Natural killer cell (primary cell): ENCODE results near the gene MTAP. TPM values are rescaled to one million over a fixed set of nuclear protein-coding genes. Genes with fewer than 3 reads are reported as not detected.

Experiments
- ATAC-seq, 3 donors: fragments of 150-1000 bp in 2 of 3; fragments of 200-7000 bp in 1 of 3; cut with Tn5 transposase; 1 replicate in 1 of 3; 2 replicates in 2 of 3; pipeline ENCODE4 v1.10.0; 2021; ENCODE audit warnings: mild to moderate bottlenecking in 2 of 3, moderate library complexity in 2 of 3
- DNase-seq, 2 donors: peaks; one replicate each; pipeline versions ENCODE4 v3.0.0 to v3.0.0-alpha.2; 2013 to 2021; ENCODE audit warnings: mixed read lengths in 1 of 2
- H3K27ac ChIP-seq: one replicate; pipeline ENCODE4 v1.5.1; 2013; ENCODE audit warnings: mild to moderate bottlenecking, low read length
- H3K27me3 ChIP-seq: one replicate; pipeline ENCODE4 v1.6.1; 2013; ENCODE audit warnings: low read length; ENCODE audit not compliant: control insufficient read depth, insufficient read depth
- H3K36me3 ChIP-seq: one replicate; pipeline ENCODE4 v1.6.1; 2013; ENCODE audit warnings: low read length; ENCODE audit not compliant: control insufficient read depth, insufficient read depth
- H3K4me1 ChIP-seq: one replicate; pipeline ENCODE4 v1.6.1; 2013; ENCODE audit warnings: low read length; ENCODE audit not compliant: control insufficient read depth, insufficient read depth
- H3K4me3 ChIP-seq: one replicate; pipeline ENCODE4 v1.5.1; 2013; ENCODE audit warnings: low read length
- H3K9me3 ChIP-seq: one replicate; pipeline ENCODE4 v1.6.1; 2013; ENCODE audit warnings: low read length; ENCODE audit not compliant: control insufficient read depth, insufficient read depth
- H3K27ac Mint-ChIP-seq, 2 donors: one replicate each; pipeline ENCODE4 v1.8.0; 2022; ENCODE audit warnings: mild to moderate bottlenecking in 2 of 2, mixed read lengths in 2 of 2, moderate library complexity in 1 of 2
- H3K27me3 Mint-ChIP-seq, 2 donors: one replicate each; pipeline ENCODE4 v1.8.0; 2022; ENCODE audit warnings: low read depth in 2 of 2, mixed read lengths in 2 of 2
- H3K36me3 Mint-ChIP-seq: one replicate; pipeline ENCODE4 v1.8.0; 2022; ENCODE audit warnings: mixed read lengths
- H3K4me1 Mint-ChIP-seq, 2 donors: one replicate each; pipeline ENCODE4 v1.8.0; 2022; ENCODE audit warnings: mixed read lengths in 2 of 2
- H3K4me3 Mint-ChIP-seq: one replicate; pipeline ENCODE4 v1.8.0; 2022; ENCODE audit warnings: mild to moderate bottlenecking, moderate library complexity, mixed read lengths
- H3K9me3 Mint-ChIP-seq, 2 donors: one replicate each; pipeline ENCODE4 v1.8.0; 2022; ENCODE audit warnings: mixed read lengths in 2 of 2
- CTCF ChIP-seq: fragments of 200-600 bp; IDR thresholded peaks from one replicate; pipeline ENCODE4 v1.8.0; 2022; ENCODE audit warnings: antibody characterized with exemption
- WGBS: methylation state at CpG from one replicate; pipeline ENCODE4 v1.1.7; 2013; ENCODE audit warnings: missing lambda C conversion rate; ENCODE audit not compliant: insufficient coverage; 5-methylcytosine and 5-hydroxymethylcytosine counted together
- intact Hi-C: fragments of 100-400 bp; cut with micrococcal nuclease; formaldehyde crosslinking; loops from one replicate; pipeline ENCODE4 v1.14.2; 2022
- total RNA-seq, 4 donors: library from RNA; stranded (reverse); fragments of 120-200 nt in 1 of 4; gene quantifications; one replicate each; pipeline versions ENCODE4 v1.2.3 to v1.2.4, GENCODE V29; 2013 to 2022

Gene MTAP
- total RNA-seq, 3 donors from 2014 or later (not counting 1 experiment from before 2014, with no cell fraction given), result 19.4 to 20.7 (median 19.6) TPM

- Mint-ChIP-seq H3K9me3 (no peaks in the 10 kb centered on the region), H3K27ac (no peak overlapping the region), H3K4me1 (no peaks in the 10 kb centered on the region), H3K36me3 (no peaks in the 10 kb centered on the region), H3K4me3 (no peak overlapping the region), H3K27me3 (peaks cover 18 to 46% of the 10 kb centered on the region in 2 donors)
- no peaks in the 10 kb centered on the region for H3K27me3 ChIP-seq
- no peak overlapping the region for H3K27ac ChIP-seq
- intact Hi-C loops, result no loop called here
- H3K9me3 ChIP-seq, result no peaks in the 10 kb centered on the region
- no peaks in the 10 kb centered on the region for H3K4me1 ChIP-seq
- no peaks in the 10 kb centered on the region for H3K36me3 ChIP-seq
- H3K4me3 ChIP-seq, result no peak overlapping the region
- no peak for TF ChIP-seq CTCF
- no peak for ATAC-seq
- WGBS, result 47% methylated on average over 3 of the region's 4 CpGs
- no peak for DNase-seq
These were observed 41.0 kb upstream of the MTAP start for GRCh38 chr9:21761309-21761901.

DNA sequence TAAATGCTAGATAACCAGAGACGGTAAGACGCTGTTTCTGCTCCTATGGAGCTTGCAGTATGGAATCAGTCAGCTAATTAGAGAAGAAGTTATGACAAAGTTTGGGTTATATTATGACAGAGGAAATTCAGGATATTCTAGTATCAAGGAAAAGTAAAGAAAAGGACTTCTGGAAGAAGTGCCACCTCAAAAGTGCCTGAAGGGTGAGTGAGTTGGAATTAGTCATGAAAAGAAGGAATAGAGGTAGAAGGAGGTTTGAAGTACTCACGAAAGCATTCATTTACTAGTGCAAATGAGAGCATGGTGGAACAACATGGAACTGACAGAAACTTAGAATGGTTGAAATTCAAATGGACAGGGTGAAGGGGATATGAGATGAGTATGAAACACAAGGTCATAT lies 40.4 kb upstream of the MTAP start:
- H3K4me3 Mint-ChIP-seq, result no peak overlapping the region
- no peak for TF ChIP-seq CTCF
- no peaks in the 10 kb centered on the region for H3K4me1 Mint-ChIP-seq
- DNase-seq (no peak), ATAC-seq (no peak)
- H3K4me1 ChIP-seq, result no peaks in the 10 kb centered on the region
- no peak overlapping the region for H3K27ac Mint-ChIP-seq
- intact Hi-C loops, result no loop called here
- H3K27me3 ChIP-seq, result no peaks in the 10 kb centered on the region
- no peak overlapping the region for H3K4me3 ChIP-seq
- H3K27me3 Mint-ChIP-seq, result peaks cover 18 to 41% of the 10 kb centered on the region in 2 donors
- WGBS, result 95% methylated on average over 3 of the region's 3 CpGs
- no peaks in the 10 kb centered on the region for H3K9me3 ChIP-seq
- no peaks in the 10 kb centered on the region for H3K9me3 Mint-ChIP-seq
- H3K36me3 Mint-ChIP-seq, result no peaks in the 10 kb centered on the region
- no peaks in the 10 kb centered on the region for H3K36me3 ChIP-seq
- no peak overlapping the region for H3K27ac ChIP-seq

DNA sequence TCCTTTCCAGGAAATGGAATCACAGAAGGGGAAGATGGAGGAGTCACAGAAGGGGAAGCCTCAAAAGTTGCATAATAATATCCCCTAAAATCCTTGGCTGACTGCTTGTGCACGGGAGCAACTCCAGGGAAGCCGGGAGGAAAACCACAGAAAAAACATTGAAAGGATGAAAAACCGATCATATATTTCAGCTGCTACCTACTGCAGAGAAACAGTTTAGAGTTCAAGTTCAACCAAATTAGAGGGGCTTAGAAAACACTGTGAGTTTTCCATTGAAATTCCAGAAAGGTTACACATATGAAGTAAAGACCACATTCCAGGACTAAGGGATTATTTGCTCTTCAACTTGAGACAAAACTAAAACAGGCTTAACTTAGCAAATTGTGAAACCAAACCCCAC lies 37.6 kb upstream of the MTAP start:
- Histone ChIP-seq H3K27ac (no peak overlapping the region), H3K4me3 (no peak overlapping the region), H3K36me3 (no peaks in the 10 kb centered on the region), H3K27me3 (no peaks in the 10 kb centered on the region), H3K4me1 (no peaks in the 10 kb centered on the region), H3K9me3 (no peaks in the 10 kb centered on the region)
- no peak for TF ChIP-seq CTCF
- intact Hi-C loops, result no loop called here
- ATAC-seq (no peak), DNase-seq (no peak)
- Mint-ChIP-seq H3K27me3 (peaks cover 15 to 39% of the 10 kb centered on the region in 2 donors), H3K4me3 (no peak overlapping the region), H3K27ac (no peak overlapping the region), H3K9me3 (no peaks in the 10 kb centered on the region), H3K36me3 (no peaks in the 10 kb centered on the region), H3K4me1 (no peaks in the 10 kb centered on the region)
- 55% methylated on average over 3 of the region's 3 CpGs for WGBS

- WGBS, result 80% methylated on average over 1 of the region's 2 CpGs
- H3K9me3 Mint-ChIP-seq, result no peaks in the 10 kb centered on the region
- Histone ChIP-seq H3K36me3 (no peaks in the 10 kb centered on the region), H3K4me1 (no peaks in the 10 kb centered on the region), H3K27ac (no peak overlapping the region), H3K9me3 (no peaks in the 10 kb centered on the region), H3K27me3 (no peaks in the 10 kb centered on the region), H3K4me3 (no peak overlapping the region)
- no peak overlapping the region for H3K27ac Mint-ChIP-seq
- H3K36me3 Mint-ChIP-seq, result no peaks in the 10 kb centered on the region
- H3K4me3 Mint-ChIP-seq, result no peak overlapping the region
- H3K4me1 Mint-ChIP-seq, result no peaks in the 10 kb centered on the region
- DNase-seq (no peak), ATAC-seq (no peak)
- TF ChIP-seq CTCF, result no peak
- H3K27me3 Mint-ChIP-seq, result peaks cover 14 to 37% of the 10 kb centered on the region in 2 donors
- intact Hi-C loops, result no loop called here
These were observed 36.3 kb upstream of the MTAP start for GRCh38 chr9:21766096-21766495.
